DLD1 (cell line): Measurements from ENCODE around the gene YIPF1.
"Not testable (repeated sequence)": the region's sequence is repeated elsewhere in the genome, so short reads cannot be mapped to it uniquely, and the experiment has no call there.

Experiments used
- in situ Hi-C: cut with HindIII; loops from 2 replicates; pipeline ENCODE4 v1.10.0; 2017; ENCODE audit warnings: low sequenced_read_pairs

YIPF1 gene

DNA sequence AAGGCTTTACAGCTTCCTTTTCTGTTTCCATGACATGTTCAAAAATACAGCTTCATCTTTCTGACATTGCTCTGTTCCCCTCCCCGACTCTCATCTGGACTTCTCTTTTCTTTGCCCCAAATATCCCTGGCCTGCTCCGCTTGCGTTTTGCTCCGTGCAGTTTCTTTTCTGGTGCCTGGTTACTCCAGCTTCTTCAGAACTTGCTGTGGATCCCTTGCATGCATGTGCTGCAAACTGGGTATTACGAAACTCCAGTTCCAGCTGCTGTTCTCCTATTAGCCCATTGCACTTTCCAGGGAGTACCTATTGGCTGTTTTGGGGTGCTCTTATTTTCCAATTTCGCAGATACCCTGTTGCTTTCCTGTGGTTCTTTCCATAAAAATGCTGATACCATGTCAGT is 41.6 kb downstream of the YIPF1 start:
- in situ Hi-C loops: no loop called here

DNA sequence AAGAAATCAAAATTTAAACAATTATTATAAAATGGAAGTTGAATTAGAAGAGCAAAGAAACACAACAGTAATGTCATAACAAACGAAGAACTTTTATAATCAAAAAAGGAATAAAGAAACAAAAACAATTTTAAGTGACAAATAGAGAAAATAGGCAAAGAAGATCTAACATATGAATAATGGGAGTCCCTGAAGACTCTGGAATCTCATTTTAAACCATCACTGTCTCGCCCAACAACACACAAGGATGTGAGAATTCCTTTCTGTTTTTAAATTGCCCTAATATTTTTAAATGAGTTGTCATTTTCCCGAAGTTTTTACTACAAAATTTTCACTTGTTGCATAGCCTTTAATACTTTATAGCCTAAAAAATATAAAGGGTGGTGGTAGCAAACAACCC is 47.2 kb downstream of the YIPF1 start:
- in situ Hi-C loops: no loop called here

DNA sequence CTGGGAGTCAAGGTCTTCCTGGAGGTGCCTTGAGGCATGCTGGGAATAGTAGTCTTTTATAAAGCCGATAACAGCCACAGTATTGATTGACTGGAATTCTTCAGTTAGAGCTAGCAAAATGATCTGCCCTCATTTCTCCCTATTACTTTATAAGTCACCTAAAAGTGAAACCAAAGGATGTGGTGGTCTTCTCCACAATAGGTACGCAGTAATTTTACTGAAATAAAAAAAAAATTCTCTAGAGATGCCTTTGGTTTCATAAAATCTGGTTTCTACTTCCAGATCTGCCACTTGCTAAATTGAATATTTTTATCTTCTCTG is 51.0 kb downstream of the YIPF1 start:
- in situ Hi-C loops: no loop called here

DNA sequence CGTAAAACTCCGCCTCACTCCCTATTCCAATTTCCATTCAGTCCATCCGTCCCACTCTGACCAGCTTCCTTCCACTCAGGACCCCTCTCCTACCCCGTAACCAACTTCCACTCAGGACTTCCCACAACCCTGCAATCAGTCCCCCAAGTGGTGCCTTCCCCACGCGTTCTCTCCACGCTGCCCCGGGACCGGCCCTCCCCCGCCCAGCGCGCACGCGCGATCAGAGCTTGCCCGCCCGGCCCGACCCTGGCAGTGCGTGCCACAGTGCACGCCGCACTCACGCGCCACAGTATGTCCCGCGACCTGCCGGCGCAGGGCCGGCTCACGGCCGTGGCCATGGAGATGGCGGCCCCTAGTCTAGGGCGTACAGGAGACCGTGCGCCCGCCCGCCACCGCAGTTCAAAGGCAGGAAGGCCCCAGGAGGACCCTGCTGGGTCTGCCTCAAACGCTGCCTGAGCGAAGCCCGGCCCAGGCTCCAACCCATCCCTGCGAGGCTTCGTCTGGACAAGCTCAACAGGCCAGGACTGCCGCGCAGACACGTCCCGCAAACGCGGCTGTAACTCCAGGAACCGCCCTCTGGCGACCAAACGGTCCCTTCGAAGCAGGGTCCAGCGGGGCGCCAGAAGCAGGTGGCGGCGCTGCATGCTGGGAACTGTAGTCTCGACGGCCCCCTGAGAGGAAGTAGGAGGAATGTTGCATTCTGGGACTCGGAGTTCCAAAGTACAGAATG is 51.5 kb downstream of the YIPF1 start, which contains the start of gene NDC1:
Gene NDC1, minus strand, starts transcription at position 373 of the 730 bp plus-strand sequence. Its CDS starts 35 bp downstream, at position 338.
- in situ Hi-C loops: no loop called here

DNA sequence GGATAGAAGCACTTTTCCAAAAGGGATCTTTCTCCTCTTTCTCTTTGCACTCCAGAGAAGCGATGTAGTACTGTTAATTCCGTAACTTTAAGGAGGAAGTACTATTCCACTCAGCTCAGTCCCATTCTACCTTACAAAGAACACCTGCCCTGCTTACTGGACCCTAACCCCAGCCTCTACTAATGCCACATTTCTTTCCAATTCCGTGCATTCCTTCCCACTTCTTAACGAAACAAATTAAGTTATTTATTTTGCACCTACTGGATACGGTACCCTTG is 52.0 kb downstream of the YIPF1 start:
- in situ Hi-C loops: no loop called here

DNA sequence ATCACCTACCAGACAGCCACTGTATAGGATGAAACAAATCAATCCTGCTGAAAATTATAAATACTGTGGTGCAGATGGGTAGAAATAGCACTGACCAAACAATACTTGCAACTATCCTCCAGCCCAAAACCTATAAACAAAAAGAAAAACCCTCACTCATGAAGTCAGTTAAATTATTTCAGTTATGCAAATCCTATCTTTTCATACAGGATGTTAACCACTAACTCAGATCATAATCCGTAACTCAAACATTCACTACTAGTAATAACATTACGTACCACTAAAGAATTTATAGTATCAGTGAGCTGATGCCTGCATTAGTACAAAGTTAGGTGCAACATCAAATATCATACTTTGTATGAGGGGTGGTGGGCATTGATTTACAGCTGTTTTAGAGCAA is 54.1 kb downstream of the YIPF1 start:
- in situ Hi-C loops: no loop called here

DNA sequence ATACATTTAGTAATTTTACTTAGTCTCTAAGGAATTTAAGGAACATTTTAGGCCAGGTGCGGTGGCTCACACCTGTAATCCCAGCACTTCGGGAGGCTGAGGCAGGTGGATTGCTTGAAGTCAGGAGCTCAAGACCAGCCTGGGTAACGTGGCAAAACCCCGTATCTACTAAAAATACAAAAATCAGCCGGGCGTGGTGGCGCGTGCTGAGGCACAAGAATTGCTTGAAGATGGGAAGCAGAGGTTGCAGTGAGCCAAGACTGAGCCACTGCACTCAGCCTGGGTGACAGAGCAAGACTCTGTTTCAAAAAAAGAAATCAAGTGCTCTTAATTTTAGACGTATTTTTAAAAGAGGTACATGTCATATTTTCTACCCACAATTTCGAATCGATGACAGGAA is 54.8 kb downstream of the YIPF1 start:
- in situ Hi-C loops: no loop called here

DNA sequence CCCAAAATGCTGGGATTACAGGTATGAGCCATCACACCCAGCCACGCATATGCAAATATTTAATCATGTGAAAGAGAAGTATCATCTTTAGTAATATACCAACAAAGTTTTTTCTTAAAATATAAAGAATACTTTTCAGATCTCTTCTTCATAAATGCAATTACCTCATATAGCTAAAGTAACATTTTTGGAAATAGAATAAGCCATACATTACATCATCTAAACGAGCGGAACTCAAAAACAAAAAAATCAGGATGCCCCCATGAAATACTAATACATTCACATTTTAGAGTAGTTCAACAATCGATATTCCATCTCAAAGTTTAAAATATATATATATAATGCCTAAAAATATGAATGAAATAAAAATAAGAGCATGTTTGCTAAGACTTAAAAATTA is 56.2 kb downstream of the YIPF1 start:
- in situ Hi-C loops: no loop called here

DNA sequence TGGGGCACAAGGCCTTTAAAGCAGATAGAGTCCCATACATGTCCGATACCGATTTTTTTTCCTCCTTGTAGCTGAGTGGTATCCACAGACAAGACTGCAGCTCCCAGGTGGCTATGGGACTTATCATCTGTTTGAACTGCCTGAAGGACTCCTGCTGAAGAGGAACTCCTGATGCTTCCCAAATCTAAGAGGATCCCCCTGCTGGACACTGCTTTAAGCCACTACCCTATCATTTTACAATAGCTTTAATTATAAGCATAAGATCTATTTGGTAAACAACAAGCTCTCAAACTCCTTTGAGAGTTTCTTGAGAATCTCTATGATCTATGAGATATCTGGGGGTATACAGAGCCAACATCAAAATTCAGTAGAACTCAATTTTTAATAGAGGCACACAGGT is 63.2 kb downstream of the YIPF1 start:
- in situ Hi-C loops: no loop called here

DNA sequence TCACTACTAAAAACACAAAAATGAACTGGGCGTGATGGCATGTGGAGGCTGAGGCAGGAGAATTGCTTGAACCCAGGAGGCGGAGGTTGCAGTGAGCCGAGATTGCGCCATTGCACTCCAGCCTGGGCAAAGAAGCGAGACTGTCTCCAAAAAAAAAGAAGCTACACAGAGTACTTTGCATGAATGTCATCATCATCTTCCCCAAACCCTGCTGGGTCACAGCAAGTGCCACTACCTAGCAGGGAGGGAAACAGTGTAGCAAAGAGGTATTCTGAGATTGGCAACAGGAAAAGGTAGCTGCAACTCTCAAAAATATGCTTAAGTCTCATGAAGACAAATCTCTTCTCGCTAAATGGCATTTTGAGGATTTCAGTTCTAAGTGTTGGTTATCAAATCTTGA is 64.3 kb downstream of the YIPF1 start:
- in situ Hi-C loops: no loop called here

DNA sequence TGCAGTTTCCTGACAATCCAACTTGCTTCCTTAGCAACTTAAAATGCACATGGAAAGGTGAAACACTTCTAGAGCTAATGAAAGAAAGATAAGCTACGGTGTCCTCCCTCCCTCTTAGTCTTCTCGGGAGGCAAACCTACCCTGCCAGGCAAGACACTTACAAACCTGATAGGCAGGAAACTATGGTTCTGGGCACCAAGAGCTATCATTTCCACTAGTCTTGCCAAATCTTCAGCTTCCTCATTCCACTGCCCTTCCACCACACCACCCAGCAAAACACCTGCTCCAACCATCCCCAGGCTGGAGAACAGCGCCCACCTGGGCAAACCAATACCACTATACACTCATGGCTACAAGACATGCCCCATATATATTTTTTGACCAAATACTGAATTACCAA is 66.7 kb downstream of the YIPF1 start:
- in situ Hi-C loops: no loop called here

DNA sequence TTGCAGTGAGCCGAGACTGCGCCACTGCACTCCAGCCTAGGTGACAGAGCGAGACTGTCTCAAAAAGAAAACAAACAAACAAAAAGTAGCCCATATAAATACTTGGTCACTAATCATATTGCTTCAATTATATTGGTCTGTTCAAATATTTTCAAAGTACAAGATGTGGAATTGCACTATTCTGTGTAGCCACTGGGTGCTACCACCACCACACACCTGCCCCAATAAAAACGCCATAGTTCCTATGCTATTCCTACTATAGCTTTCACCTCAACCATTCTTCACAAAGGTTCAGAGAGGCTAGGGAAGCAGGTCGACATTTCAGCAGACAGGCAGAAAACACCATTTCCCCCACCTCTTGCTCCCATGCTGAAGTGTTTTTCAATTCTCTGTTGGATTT is 68.2 kb downstream of the YIPF1 start:
- in situ Hi-C loops: no loop called here

DNA sequence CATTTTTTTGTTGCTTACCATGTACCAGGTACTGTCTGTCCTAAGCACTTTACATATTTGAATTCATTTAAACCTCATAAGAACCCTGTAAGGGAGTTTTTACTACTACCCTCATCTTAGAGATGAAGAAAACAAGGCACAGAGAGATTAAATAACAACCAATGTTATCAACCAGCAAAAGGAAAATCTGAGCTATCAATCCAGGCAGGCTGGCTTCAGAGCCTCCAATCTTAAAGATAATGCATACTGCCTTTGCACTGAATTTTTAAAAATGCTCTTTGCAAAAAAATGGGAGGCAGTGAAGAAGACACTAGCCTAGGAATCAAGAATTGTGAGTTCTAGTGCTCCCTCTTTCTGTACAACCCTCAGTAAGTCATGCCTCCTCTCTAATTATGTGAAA is 70.2 kb downstream of the YIPF1 start:
- in situ Hi-C loops: no loop called here

DNA sequence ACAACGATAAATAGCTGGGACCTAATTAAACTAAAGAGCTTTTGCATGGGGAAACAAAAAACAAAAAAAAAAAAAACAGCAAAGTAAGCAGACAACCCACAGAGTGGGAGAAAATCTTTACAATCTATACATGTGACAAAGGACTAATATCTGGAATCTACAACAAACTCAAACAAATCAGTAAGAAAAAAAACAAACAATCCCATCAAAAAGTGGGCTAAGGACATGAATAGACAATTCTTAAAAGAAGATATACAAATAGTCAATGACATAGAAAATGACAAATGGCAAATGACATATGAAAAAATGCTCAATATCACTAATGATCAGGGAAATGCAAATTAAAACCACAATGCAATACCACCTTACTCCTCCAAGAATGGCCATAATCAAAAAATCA is 73.0 kb downstream of the YIPF1 start:
- in situ Hi-C loops: not testable (repeated sequence)

DNA sequence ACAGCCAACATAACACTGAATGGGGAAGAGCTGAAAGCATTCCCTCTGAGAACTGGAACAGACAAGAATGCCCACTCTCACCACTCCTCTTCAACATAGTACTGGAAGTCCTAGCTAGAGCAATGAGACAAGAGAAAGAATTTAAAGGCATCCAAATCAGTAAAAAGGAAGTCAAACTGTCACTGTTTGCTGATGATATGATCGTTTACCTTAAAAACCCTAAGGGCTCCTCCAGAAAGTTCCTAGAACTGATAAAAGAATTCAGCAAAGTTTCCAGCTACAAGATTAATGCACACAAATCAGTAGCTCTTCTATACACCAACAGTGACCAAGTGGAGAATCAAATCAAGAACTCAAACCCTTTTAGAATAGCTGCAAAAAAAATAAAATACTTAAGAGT is 74.1 kb downstream of the YIPF1 start:
- in situ Hi-C loops: not testable (repeated sequence)

DNA sequence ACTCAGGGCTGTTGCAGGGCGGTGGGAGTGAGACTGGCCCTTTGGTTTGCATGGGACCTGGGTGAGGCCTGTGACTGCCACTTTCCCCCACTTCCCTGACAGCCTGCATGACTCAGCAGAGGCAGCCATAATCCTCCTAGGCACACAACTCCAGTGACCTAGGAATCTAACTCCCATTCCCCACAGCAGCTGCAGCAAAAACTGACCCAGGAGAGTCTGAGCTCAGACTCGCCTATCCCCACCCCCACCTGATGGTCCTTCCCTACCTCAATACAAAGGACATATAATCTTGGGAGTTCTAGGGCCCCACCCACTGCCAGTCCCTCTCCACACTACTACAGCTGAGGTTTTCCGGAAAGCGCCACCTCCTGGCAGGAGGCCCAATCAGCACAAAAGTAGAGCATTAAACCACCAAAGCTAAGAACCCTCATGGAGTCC is 78.2 kb downstream of the YIPF1 start:
- in situ Hi-C loops: no loop called here

DNA sequence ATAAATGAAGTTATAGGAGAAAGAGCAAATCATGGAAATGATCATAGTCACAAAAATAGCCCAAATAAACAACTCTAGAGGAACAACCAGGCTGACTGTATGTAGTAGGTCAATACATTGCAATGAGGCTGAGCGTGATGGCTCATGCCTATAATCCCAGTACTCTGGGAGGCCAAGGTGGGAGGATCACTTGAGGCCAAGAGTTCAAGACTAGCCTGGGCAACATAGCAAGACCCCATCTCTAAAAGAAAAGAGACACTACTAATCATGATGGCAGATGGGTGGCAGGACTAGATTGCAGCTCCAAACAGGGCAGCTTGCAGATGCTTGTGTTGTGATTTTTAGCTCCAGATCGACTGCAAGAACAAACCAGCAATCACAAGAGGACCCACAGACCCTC is 79.1 kb downstream of the YIPF1 start:
- in situ Hi-C loops: no loop called here

DNA sequence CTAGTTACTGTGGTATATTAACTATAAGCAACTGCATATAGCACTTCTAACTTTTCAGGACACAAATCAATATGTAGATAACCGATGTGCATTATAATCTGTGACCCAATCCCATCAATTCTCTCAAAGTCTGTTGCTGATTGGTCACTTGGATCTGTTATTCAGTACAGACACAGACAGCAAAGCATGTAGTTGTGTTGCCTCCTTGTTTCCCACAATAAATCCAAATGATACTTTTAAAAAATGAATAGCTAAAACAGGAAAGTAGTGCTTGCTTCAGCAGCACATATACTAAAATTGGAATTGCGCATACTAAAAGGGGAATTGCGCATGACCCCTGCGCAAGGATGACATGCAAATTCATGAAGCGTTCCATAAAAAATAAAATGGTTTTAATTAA is 79.6 kb downstream of the YIPF1 start:
- in situ Hi-C loops: no loop called here

DNA sequence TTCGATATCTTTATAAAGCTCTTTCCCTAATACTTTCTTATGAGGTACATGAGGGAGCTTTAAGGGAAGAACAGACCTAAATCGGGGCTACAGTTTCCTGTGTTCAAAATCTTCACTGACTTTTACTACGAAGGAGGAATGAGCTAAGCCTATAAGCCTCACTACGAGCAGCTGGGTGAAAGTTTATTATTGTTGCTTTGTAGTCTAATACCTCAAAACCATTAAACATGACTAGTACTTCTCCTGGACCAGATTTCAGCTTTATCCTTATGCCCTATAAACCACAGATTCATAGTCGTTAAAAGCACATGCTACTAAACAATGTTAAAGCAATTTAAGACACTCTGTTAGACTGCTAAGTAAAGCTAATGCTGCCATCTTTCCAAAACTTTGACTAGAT is 81.7 kb downstream of the YIPF1 start:
- in situ Hi-C loops: no loop called here

DNA sequence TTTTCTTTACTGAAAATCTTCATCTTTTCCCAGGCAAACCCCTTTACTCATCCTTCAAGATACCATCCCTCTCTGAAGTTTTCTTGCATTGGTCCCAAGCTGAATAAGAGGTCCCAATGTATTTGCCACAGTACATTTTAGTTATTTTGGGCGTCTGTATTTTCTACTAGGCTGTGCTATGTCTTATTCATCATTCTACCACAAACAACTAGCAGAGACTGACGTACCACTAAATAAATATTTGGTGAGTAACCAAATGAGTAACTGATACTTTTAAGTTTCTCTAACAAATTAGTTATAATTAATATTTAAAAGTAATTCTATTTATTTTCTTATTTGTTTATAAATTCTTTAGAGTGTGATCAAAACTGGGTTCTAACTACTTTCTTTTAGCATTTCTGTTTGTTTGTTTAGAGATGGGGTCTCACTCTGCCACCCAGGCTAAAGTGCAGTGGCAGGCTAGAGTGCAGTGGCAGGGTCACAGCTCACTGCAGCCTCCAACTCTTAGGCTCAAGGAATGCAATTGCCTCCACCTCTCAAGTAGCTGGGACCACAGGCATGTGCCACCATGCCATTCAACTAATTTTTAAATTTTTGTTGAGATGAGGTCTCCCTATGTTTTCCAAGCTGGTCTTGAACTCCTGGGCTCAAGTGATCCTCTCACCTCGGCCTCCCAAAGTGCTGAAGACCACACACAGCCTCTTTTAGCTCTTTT is 84.6 kb downstream of the YIPF1 start:
- in situ Hi-C loops: no loop called here

DNA sequence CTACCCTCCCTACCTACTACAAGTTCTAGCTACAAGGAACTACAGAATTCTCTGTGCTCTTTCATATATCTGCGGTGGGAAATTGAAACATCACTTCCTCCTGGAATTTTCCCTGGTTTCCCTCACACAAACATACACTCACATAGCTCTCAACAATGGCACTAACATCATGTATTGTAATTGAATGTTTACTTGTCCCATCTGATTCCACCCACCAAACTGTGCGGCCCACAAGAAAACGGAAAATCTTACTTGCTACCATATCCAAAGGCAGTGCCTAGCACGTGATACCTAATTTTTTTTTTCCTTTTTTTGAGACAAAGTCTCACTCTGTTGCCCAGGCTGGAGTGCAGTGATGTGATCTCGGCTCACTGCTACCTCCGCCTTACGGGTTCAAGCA is 85.4 kb downstream of the YIPF1 start:
- in situ Hi-C loops: no loop called here
